ENCODE results near the gene PDIA6. TPM values are rescaled to one million over a fixed set of nuclear protein-coding genes. Genes with fewer than 3 reads are reported as not detected.

PDIA6 gene
- total RNA-seq, 1 experiment from 2014 or later: 271 TPM

GRCh38 chr2:10740226-10740625 lies 72.4 kb downstream of the PDIA6 start:
- Histone ChIP-seq H3K4me3 (ENCODE audit: low read depth in 2 of 2, low read length in 2 of 2) (no peak overlapping the region), H3K4me1 (ENCODE audit: control insufficient read depth, insufficient read depth, low read length) (no peaks in the 10 kb centered on the region), H3K36me3 (ENCODE audit: control insufficient read depth, insufficient read depth, low read length) (no peaks in the 10 kb centered on the region), H3K27me3 (ENCODE audit: control insufficient read depth, insufficient read depth, low read length) (no peaks in the 10 kb centered on the region), H3K9me3 (ENCODE audit: control insufficient read depth, insufficient read depth, low read depth, low read length) (no peaks in the 10 kb centered on the region), H3K27ac (ENCODE audit: low read length) (no peak overlapping the region)
- no peak for DNase-seq (ENCODE audit: low read depth, low spot score)
- in situ Hi-C loops (cut with HindIII; ENCODE audit: low pct_unique_long_range_greater_than_20kb, low sequenced_read_pairs) (no loop called here), intact Hi-C loops (cut with micrococcal nuclease; ENCODE audit: unreplicated experiment) (no loop called here)
- POLR2A ChIA-PET: no interaction called here
- TF ChIP-seq REST (IDR thresholded peaks at IDR 0.05; ENCODE audit: insufficient read depth in 1 of 2, low read depth in 2 of 2, low read length in 1 of 2) (no peak), POLR2AphosphoS5 (IDR thresholded peaks at IDR 0.05; ENCODE audit: low read depth, low read length) (no peak), CTCF (IDR thresholded peaks at IDR 0.05) (no peak), TCF7L2 (IDR thresholded peaks at IDR 0.05; ENCODE audit: low read depth, low read length) (no peak), SIN3A (IDR thresholded peaks at IDR 0.05; ENCODE audit: borderline replicate concordance, insufficient read depth, low read depth, low read length) (no peak)
- CTCF ChIA-PET: interaction anchor here (0.7 kb wide), 1 partner anchor 562 kb away, joined by 4 read pairs; no protein-coding TSS in a partner anchor
- ATAC-seq: no peak
- no TSS peak for BruUV-seq (replicated peaks)

GRCh38 chr2:10738192-10738591 lies 74.4 kb downstream of the PDIA6 start:
- ChIA-PET CTCF (no interaction called here), POLR2A (no interaction called here)
- BruUV-seq (replicated peaks): no TSS peak
- no peak overlapping the region for H3K27ac ChIP-seq (ENCODE audit: low read length)
- no peaks in the 10 kb centered on the region for H3K4me1 ChIP-seq (ENCODE audit: control insufficient read depth, insufficient read depth, low read length)
- no peak overlapping the region for H3K4me3 ChIP-seq (ENCODE audit: low read depth in 2 of 2, low read length in 2 of 2)
- in situ Hi-C loops (cut with HindIII; ENCODE audit: low pct_unique_long_range_greater_than_20kb, low sequenced_read_pairs): no loop called here
- H3K36me3 ChIP-seq (ENCODE audit: control insufficient read depth, insufficient read depth, low read length): no peaks in the 10 kb centered on the region
- no peak for ATAC-seq
- TF ChIP-seq SIN3A (IDR thresholded peaks at IDR 0.05; ENCODE audit: borderline replicate concordance, insufficient read depth, low read depth, low read length) (no peak), REST (IDR thresholded peaks at IDR 0.05; ENCODE audit: insufficient read depth in 1 of 2, low read depth in 2 of 2, low read length in 1 of 2) (no peak), POLR2AphosphoS5 (IDR thresholded peaks at IDR 0.05; ENCODE audit: low read depth, low read length) (no peak), CTCF (IDR thresholded peaks at IDR 0.05) (no peak), TCF7L2 (IDR thresholded peaks at IDR 0.05; ENCODE audit: low read depth, low read length) (no peak)
- H3K27me3 ChIP-seq (ENCODE audit: control insufficient read depth, insufficient read depth, low read length): no peaks in the 10 kb centered on the region
- intact Hi-C loops (cut with micrococcal nuclease; ENCODE audit: unreplicated experiment): no loop called here
- DNase-seq (ENCODE audit: low read depth, low spot score): no peak
- no peaks in the 10 kb centered on the region for H3K9me3 ChIP-seq (ENCODE audit: control insufficient read depth, insufficient read depth, low read depth, low read length)
